GM20000 (cell line): Measurements from ENCODE around the gene TMBIM4.

Source experiments
- DNase-seq: peaks from one replicate; pipeline ENCODE4 v3.0.0; 2012; ENCODE audit warnings: low spot score
- TF ChIP-seq, protein P1 (sequence below): IDR thresholded peaks from 2 replicates; pipeline ENCODE4 v1.5.1; 2012; ENCODE audit warnings: mild to moderate bottlenecking, control low read depth; ENCODE audit errors: extremely low read depth, missing control alignments

TMBIM4 gene

DNA sequence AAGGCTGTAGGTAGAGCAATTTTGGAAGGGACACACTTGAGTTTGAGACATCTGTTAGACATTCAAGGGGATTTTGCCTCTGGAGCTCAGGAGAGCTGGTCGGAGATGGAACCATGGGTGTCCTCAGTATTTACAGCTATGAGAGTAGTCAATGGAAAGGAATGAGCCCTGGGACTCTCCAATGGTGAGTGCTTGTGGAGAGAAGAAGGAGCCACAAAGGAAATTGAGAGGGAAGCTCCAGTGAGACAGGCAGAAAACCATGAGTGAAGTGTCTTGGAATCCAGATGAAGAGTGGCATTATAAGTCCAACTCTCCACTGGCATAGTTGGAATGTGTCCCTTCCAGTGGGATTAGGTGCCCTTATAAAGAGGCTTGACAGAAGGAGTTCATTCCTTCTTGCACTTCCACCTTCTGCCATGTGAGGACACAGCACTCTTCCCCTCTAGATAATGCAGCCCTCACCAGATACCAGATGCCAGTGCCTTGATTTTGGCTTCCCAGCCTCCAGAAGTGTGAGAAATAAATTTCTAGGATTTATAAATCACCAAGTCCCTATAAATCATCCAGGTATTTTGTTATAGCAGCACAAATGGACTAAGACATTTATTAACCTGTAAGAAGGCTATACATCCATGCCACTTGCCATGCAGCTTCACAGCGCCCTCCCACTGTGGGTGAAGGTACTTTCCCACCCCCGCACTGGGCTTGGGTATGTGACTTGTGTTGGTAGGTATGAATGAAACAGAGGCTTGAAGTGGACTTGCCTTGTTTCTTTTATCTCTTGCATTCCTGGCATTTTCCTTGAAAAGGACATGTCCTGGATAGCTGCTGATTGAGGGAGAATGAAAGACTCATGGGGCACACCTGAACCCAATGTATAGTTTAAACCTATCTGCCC, 66.5 kb downstream of the TMBIM4 start:
- DNase-seq: no peak
- TF ChIP-seq, protein P1, sequence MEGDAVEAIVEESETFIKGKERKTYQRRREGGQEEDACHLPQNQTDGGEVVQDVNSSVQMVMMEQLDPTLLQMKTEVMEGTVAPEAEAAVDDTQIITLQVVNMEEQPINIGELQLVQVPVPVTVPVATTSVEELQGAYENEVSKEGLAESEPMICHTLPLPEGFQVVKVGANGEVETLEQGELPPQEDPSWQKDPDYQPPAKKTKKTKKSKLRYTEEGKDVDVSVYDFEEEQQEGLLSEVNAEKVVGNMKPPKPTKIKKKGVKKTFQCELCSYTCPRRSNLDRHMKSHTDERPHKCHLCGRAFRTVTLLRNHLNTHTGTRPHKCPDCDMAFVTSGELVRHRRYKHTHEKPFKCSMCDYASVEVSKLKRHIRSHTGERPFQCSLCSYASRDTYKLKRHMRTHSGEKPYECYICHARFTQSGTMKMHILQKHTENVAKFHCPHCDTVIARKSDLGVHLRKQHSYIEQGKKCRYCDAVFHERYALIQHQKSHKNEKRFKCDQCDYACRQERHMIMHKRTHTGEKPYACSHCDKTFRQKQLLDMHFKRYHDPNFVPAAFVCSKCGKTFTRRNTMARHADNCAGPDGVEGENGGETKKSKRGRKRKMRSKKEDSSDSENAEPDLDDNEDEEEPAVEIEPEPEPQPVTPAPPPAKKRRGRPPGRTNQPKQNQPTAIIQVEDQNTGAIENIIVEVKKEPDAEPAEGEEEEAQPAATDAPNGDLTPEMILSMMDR: no peak

DNA sequence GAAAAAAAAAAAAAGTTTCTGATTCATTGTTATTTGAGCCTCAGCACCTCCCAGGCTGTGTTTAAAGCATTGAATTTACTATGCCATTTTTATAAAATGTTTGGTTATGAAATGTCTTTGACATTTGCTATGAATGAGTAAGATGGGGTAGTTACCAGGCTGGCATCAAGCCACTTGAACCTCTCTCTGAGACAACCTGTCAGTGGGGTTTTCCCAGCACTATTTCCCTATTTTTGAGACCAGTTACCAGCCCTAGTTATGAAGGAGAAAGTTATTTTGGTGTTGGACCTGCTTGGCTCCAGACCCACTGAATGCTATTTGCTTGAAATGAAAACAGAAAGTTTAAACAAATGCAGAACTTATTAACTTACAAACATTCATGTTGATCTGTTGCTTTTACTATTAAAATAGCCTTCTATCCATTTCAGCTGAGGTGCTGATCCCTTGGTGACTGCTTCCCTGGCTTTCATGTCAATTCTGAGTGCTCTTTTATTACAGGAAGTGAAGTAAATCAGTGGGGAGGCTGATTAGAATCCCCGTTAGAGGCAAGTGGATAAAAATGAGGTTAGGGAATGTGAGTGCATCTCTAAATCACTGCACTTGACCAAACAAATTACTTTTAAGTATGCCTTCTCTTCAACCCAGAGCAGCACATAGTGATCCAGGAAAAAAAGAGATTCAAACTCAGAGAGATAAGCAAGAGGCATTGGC, 77.1 kb downstream of the TMBIM4 start:
- DNase-seq: no peak
- TF ChIP-seq, protein P1: no peak

DNA sequence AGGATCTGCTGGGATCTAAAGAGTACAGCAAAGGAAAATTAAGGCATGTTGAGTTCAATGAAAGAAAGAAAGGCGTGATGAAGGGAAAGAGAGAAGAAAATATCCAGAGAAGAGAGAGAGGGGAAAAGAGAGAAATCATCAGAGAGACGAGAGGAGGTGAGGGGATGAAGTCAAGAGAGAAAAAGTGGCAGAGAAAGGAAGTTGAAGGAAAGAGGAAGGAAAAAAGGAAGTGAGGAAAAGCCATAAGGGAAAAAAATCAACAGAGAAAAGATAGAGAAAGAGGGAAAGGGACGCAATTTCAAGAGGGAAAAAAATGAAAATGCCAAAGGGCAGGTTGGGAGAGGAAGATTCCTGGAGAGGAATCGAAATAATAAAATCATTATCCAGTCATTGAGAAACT, 79.6 kb downstream of the TMBIM4 start:
- DNase-seq: no peak
- TF ChIP-seq, protein P1: no peak

DNA sequence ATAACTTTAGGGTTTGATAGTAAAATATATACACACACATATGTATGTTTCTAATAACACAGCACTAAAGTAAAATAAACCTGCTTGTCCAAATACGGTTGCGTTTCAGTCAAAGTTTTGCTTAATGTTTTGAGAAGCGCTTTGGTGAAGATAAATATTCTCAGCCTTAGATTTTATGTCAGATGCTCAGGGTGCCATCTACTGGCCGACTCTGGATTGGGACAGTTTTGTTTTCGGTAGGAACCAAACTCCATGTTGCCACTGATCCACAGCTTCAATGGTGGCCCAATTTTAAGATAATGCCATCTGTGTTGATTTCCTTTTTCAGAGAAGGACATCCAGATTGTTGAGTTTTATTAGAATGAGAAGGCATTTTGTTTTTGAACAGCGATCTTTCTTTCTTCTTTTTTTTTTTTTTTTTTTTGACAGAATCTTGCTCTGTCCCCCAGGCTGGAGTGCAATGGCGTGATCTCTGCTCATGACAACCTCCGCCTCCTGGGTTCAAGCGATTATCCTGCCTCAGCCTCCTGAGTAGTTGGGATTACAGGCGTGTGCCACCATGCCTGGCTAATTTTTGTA, 82.3 kb downstream of the TMBIM4 start:
- peak; percentile 53 for DNase-seq
- TF ChIP-seq, protein P1: peak; percentile 48

DNA sequence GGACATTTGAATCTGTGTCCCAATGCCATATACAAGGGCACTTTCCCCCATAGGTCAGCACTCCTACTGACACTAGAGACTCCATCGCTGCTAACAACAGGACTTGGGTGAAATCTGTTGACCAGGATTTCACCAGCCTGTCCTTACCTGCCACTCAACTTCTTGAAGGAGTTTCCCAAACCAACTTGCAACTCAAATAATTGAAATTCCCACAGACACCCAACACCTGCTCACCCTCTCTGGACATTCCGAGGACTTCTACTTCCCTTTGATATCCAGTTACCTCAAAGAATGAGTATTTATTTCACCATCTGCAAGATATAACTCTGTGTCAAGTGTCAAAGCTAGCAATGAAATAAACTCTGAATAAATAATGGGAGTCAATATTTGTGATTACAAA, 83.8 kb downstream of the TMBIM4 start:
- DNase-seq: no peak
- TF ChIP-seq, protein P1: no peak
